HepG2 (cell line): ENCODE data around the gene CACNA1I. TPM values are rescaled to one million over a fixed set of nuclear protein-coding genes. Genes with fewer than 3 reads are reported as not detected.

Source experiments
- ATAC-seq: fragments of 200-7000 bp; cut with Tn5 transposase; 3 replicates; pipeline ENCODE4 v1.9.1; 2020; ENCODE audit warnings: mild to moderate bottlenecking, moderate library complexity
- BruUV-seq: library from RNA; stranded (reverse); fragments of 400-500 nt; replicated peaks from 2 replicates; lab custom pipeline; 2021; lab: Mats Ljungman, UMichigan
- CTCF ChIA-PET: fragments of 300-600 bp; formaldehyde crosslinking; extraction: SDS; loops from one replicate; lab custom pipeline; 2021; ENCODE audit warnings: low total read pairs, inconsistent platforms, low intra/inter-chr PET ratio; lab: Yijun Ruan, JAX
- POLR2A ChIA-PET: fragments of 350-600 bp; sonication (Branson Sonifier 250); formaldehyde crosslinking; loops from one replicate; lab custom pipeline; 2020; ENCODE audit warnings: antibody characterized with exemption, inconsistent platforms; lab: Yijun Ruan, JAX
- DNase-seq: peaks from one replicate; pipeline ENCODE4 v3.0.0-alpha.2; 2015; ENCODE audit warnings: low spot score
- FAIRE-seq: peaks from 3 replicates; lab custom pipeline; 2011; peaks lifted over from hg19 to GRCh38; lab: Jason Lieb, UNC
- H2AFZ ChIP-seq: one replicate; pipeline ENCODE4 v1.6.1; 2011; ENCODE audit warnings: low read length, inconsistent platforms
- H3K27ac ChIP-seq: fragments of 300-600 bp; 3 replicates; pipeline ENCODE4 v1.8.0; 2011; ENCODE audit warnings: mixed run types, mild to moderate bottlenecking, mixed read lengths, low read length, inconsistent platforms; ENCODE audit not compliant: insufficient read depth; ENCODE audit errors: extremely low read length
- H3K27me3 ChIP-seq, 2 experiments: fragments of 200-600 bp in 1 of 2; 2 replicates in 1 of 2; 3 replicates in 1 of 2; pipeline versions ENCODE4 v1.6.0 to v1.8.0; 2011; ENCODE audit warnings: low read length in 2 of 2, mild to moderate bottlenecking in 2 of 2, moderate library complexity in 2 of 2, inconsistent platforms in 1 of 2; ENCODE audit not compliant: insufficient read depth in 2 of 2, control insufficient read depth in 1 of 2
- H3K36me3 ChIP-seq, 2 experiments: fragments of 200-600 bp in 1 of 2; replicated peaks in 1 of 2; 2 replicates in 1 of 2; 3 replicates in 1 of 2; pipeline versions ENCODE4 v1.5.1 to v1.8.0; 2011; ENCODE audit warnings: low read length in 2 of 2, inconsistent platforms in 1 of 2; ENCODE audit not compliant: insufficient read depth in 2 of 2, control insufficient read depth in 1 of 2
- H3K4me1 ChIP-seq: 2 replicates; pipeline ENCODE4 v1.5.1; 2012; ENCODE audit warnings: low read length, inconsistent platforms; ENCODE audit not compliant: insufficient read depth
- H3K4me2 ChIP-seq: 2 replicates; pipeline ENCODE4 v1.6.0; 2011; ENCODE audit warnings: low read depth, low read length, inconsistent platforms
- H3K4me3 ChIP-seq, 3 experiments: fragments of 200-600 bp in 1 of 3; sonication (generic), shearing (Covaris generic) in 1 of 3; replicated peaks in 1 of 3; 2 replicates each; pipeline ENCODE4 v1.5.1; 2011 to 2016; ENCODE audit warnings: low read length in 3 of 3, inconsistent platforms in 2 of 3, low read depth in 2 of 3, mild to moderate bottlenecking in 2 of 3, control low read depth in 1 of 3, mixed read lengths in 1 of 3; ENCODE audit not compliant: insufficient read depth in 1 of 3
- H3K79me2 ChIP-seq: one replicate; pipeline ENCODE4 v1.6.1; 2011; ENCODE audit warnings: low read length, inconsistent platforms; ENCODE audit not compliant: insufficient read depth
- H3K9ac ChIP-seq: 2 replicates; pipeline ENCODE4 v1.6.0; 2011; ENCODE audit warnings: mild to moderate bottlenecking, low read depth, low read length, inconsistent platforms; ENCODE audit not compliant: insufficient read depth
- H3K9me3 ChIP-seq: 2 replicates; pipeline ENCODE4 v1.5.1; 2012; ENCODE audit warnings: mild to moderate bottlenecking, low read length
- H4K20me1 ChIP-seq: 2 replicates; pipeline ENCODE4 v1.6.0; 2011; ENCODE audit warnings: inconsistent platforms, mild to moderate bottlenecking, low read length, moderate library complexity; ENCODE audit not compliant: insufficient read depth
- ASH2L ChIP-seq: fragments of 300-600, 200-600 bp; sonication (generic); IDR thresholded peaks from 2 replicates; pipeline ENCODE4 v1.7.0; 2017; ENCODE audit warnings: low read depth, mild to moderate bottlenecking, moderate library complexity, mixed read lengths, low read length; ENCODE audit not compliant: insufficient read length
- ATF1 ChIP-seq: IDR thresholded peaks from 2 replicates; pipeline ENCODE4 v1.6.1; 2016; ENCODE audit warnings: mild to moderate bottlenecking, control low read depth
- BHLHE40 ChIP-seq: IDR thresholded peaks from 2 replicates; pipeline ENCODE4 v1.6.1; 2011; ENCODE audit warnings: low read length, improper control_type of control experiment
- HDAC2 ChIP-seq: sonication (generic); formaldehyde crosslinking; IDR thresholded peaks from 2 replicates; pipeline ENCODE4 v1.4.0; 2020; ENCODE audit warnings: missing genetic modification reagents
- KDM4B ChIP-seq: sonication (generic); formaldehyde crosslinking; IDR thresholded peaks from 2 replicates; pipeline ENCODE4 v1.4.0; 2020; ENCODE audit warnings: missing genetic modification reagents
- KLF11 ChIP-seq: IDR thresholded peaks from 2 replicates; pipeline ENCODE4 v1.6.1; 2016; ENCODE audit warnings: missing compliant biosample characterization
- MAFG ChIP-seq: sonication (generic); formaldehyde crosslinking; IDR thresholded peaks from 2 replicates; pipeline ENCODE4 v1.5.1; 2020; ENCODE audit warnings: mild to moderate bottlenecking, missing genetic modification reagents
- MED1 ChIP-seq: sonication (generic); formaldehyde crosslinking; IDR thresholded peaks from 2 replicates; pipeline ENCODE4 v1.4.0; 2020; ENCODE audit warnings: missing genetic modification reagents
- RBFOX2 ChIP-seq: fragments of 200-400 bp; formaldehyde crosslinking; IDR thresholded peaks from 2 replicates; pipeline ENCODE4 v1.6.1; 2017; ENCODE audit warnings: low read depth, mild to moderate bottlenecking, low read length
- ZC3H4 ChIP-seq: sonication (generic); formaldehyde crosslinking; IDR thresholded peaks from 2 replicates; pipeline ENCODE4 v1.4.0; 2020; ENCODE audit warnings: missing genetic modification reagents, borderline replicate concordance
- ZNF296 ChIP-seq: sonication (generic); formaldehyde crosslinking; conservative IDR thresholded peaks from 2 replicates; pipeline ENCODE4 v1.5.0; 2020; ENCODE audit warnings: mild to moderate bottlenecking, missing genetic modification reagents
- ZNF451 ChIP-seq: sonication (generic); formaldehyde crosslinking; IDR thresholded peaks from 2 replicates; pipeline ENCODE4 v1.5.0; 2020; ENCODE audit warnings: mild to moderate bottlenecking, missing genetic modification reagents
- ZNF891 ChIP-seq: sonication (generic); formaldehyde crosslinking; IDR thresholded peaks from 2 replicates; pipeline ENCODE4 v1.5.0; 2020; ENCODE audit warnings: mild to moderate bottlenecking, missing genetic modification reagents
- WGBS: methylation state at CpG from one replicate; pipeline ENCODE4 v1.1.6; 2017; ENCODE audit warnings: low lambda C conversion rate; 5-methylcytosine and 5-hydroxymethylcytosine counted together
- in situ Hi-C: cut with HindIII; loops from 2 replicates; pipeline ENCODE4 v1.10.0; 2017; ENCODE audit warnings: low pct_unique_long_range_greater_than_20kb; ENCODE audit not compliant: extremely low pct_ligation_motif_present
- intact Hi-C: fragments of 100-400 bp; cut with micrococcal nuclease; formaldehyde crosslinking; loops from one replicate; pipeline ENCODE4 v1.10.0; 2022; ENCODE audit not compliant: unreplicated experiment
- polyA plus RNA-seq, 8 experiments: library from polyadenylated mRNA; depleted of rRNA in 3 of 8; stranded (reverse) in 7 of 8; unstranded in 1 of 8; fragments of >200 nt; fragmentation: Illumina TruSeq in 4 of 8; extraction: Trizol in 4 of 8; gene quantifications; 2 replicates each; pipeline versions ENCODE4 v1.2.1 to v1.2.3, GENCODE V29; 2011 to 2016; ENCODE audit warnings: low read depth in 4 of 8, missing spikeins in 1 of 8, mixed read lengths in 1 of 8; ENCODE audit not compliant: insufficient read depth in 1 of 8
- total RNA-seq, 5 experiments: library from RNA; depleted of rRNA; stranded (reverse); fragments of >200 nt; fragmentation: Illumina TruSeq; extraction: Trizol; gene quantifications; 2 replicates each; pipeline ENCODE4 v1.2.3, GENCODE V29; 2016; ENCODE audit warnings: low read depth in 1 of 5
- TF ChIP-seq, protein P1 (sequence below): sonication (generic); formaldehyde crosslinking; conservative IDR thresholded peaks from 2 replicates; pipeline ENCODE4 v1.4.0; 2020; ENCODE audit warnings: missing genetic modification reagents
- TF ChIP-seq, protein P2 (sequence below): sonication (generic); formaldehyde crosslinking; IDR thresholded peaks from 2 replicates; pipeline ENCODE4 v1.8.1; 2022; ENCODE audit warnings: low read depth, mild to moderate bottlenecking, missing genetic modification reagents
- TF ChIP-seq, protein P3 (sequence below): IDR thresholded peaks from 2 replicates; pipeline ENCODE4 v1.6.1; 2018; ENCODE audit warnings: missing genetic modification reagents, mild to moderate bottlenecking, missing compliant biosample characterization
- TF ChIP-seq, protein P4 (sequence below): fragments of 450-650 bp; IDR thresholded peaks from 2 replicates; pipeline ENCODE4 v1.6.1; 2017

CACNA1I gene
- total and polyA plus RNA-seq, 2 of the 13 experiments (the other 11 are each of a cell fraction or from before 2014, with no cell fraction given) = not detected

DNA sequence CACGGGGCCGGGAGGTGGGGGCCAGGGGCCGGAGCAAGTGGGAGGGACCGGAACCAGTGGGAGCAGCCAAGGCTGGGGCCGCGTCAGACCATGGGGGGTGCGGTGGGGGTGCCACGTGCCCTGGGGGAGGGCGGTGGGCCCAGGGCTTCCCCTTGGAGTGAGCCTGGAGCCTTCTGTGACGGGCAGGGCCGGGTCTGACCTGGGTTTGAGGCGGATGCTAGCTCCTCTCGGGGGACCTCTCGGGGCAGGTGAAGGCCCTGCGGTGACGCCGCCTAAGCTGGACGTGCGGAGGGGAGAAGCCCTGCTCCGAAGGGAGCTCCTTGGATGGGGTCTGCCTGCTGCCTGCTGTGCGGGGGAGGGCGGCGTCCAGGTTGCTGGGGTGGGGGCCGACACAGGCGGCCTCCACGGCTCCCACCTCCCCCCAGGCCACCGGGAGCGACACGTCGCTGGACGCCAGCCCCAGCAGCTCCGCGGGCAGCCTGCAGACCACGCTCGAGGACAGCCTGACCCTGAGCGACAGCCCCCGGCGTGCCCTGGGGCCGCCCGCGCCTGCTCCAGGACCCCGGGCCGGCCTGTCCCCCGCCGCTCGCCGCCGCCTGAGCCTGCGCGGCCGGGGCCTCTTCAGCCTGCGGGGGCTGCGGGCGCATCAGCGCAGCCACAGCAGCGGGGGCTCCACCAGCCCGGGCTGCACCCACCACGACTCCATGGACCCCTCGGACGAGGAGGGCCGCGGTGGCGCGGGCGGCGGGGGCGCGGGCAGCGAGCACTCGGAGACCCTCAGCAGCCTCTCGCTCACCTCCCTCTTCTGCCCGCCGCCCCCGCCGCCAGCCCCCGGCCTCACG, 115.0 kb downstream of the CACNA1I start:
- no peaks in the 10 kb centered on the region for H3K9me3 ChIP-seq
- no peaks in the 10 kb centered on the region for H3K79me2 ChIP-seq
- ATAC-seq (no peak), DNase-seq (no peak), FAIRE-seq (no peak)
- H2AFZ ChIP-seq = no peak overlapping the region
- BruUV-seq = no TSS peak
- in situ Hi-C loops = no loop called here
- H3K36me3 ChIP-seq = no peaks in the 10 kb centered on the region
- H3K4me2 ChIP-seq = no peak overlapping the region
- POLR2A ChIA-PET = no interaction called here
- no peaks in the 10 kb centered on the region for H4K20me1 ChIP-seq
- H3K4me3 ChIP-seq = no peak overlapping the region
- H3K27me3 ChIP-seq = peaks cover 11 to 59% of the 10 kb centered on the region in 2 experiments
- 39% methylated on average over 12 of the region's 77 CpGs for WGBS
- H3K4me1 ChIP-seq = no peaks in the 10 kb centered on the region
- intact Hi-C loops = no loop called here
- no peak overlapping the region for H3K9ac ChIP-seq
- TF ChIP-seq ASH2L (no peak), KLF11 (CRISPR knock-in tag) (no peak), BHLHE40 (no peak), ZC3H4 (CRISPR knock-in tag) (no peak), MED1 (CRISPR knock-in tag) (no peak), ZNF891 (CRISPR knock-in tag) (no peak), RBFOX2 (no peak), HDAC2 (CRISPR knock-in tag) (no peak), KDM4B (CRISPR knock-in tag) (no peak), ZNF451 (CRISPR knock-in tag) (no peak), ZNF296 (CRISPR knock-in tag) (no peak), ATF1 (CRISPR knock-in tag) (no peak), MAFG (CRISPR knock-in tag) (no peak)
- TF ChIP-seq, protein P1, sequence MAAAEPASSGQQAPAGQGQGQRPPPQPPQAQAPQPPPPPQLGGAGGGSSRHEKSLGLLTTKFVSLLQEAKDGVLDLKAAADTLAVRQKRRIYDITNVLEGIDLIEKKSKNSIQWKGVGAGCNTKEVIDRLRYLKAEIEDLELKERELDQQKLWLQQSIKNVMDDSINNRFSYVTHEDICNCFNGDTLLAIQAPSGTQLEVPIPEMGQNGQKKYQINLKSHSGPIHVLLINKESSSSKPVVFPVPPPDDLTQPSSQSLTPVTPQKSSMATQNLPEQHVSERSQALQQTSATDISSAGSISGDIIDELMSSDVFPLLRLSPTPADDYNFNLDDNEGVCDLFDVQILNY = no peak
- TF ChIP-seq, protein P2, sequence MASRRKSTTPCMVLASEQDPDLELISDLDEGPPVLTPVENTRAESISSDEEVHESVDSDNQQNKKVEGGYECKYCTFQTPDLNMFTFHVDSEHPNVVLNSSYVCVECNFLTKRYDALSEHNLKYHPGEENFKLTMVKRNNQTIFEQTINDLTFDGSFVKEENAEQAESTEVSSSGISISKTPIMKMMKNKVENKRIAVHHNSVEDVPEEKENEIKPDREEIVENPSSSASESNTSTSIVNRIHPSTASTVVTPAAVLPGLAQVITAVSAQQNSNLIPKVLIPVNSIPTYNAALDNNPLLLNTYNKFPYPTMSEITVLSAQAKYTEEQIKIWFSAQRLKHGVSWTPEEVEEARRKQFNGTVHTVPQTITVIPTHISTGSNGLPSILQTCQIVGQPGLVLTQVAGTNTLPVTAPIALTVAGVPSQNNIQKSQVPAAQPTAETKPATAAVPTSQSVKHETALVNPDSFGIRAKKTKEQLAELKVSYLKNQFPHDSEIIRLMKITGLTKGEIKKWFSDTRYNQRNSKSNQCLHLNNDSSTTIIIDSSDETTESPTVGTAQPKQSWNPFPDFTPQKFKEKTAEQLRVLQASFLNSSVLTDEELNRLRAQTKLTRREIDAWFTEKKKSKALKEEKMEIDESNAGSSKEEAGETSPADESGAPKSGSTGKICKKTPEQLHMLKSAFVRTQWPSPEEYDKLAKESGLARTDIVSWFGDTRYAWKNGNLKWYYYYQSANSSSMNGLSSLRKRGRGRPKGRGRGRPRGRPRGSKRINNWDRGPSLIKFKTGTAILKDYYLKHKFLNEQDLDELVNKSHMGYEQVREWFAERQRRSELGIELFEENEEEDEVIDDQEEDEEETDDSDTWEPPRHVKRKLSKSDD (CRISPR knock-in tag) = no peak
- TF ChIP-seq, protein P3, sequence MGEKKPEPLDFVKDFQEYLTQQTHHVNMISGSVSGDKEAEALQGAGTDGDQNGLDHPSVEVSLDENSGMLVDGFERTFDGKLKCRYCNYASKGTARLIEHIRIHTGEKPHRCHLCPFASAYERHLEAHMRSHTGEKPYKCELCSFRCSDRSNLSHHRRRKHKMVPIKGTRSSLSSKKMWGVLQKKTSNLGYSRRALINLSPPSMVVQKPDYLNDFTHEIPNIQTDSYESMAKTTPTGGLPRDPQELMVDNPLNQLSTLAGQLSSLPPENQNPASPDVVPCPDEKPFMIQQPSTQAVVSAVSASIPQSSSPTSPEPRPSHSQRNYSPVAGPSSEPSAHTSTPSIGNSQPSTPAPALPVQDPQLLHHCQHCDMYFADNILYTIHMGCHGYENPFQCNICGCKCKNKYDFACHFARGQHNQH (CRISPR knock-in tag) = no peak
- TF ChIP-seq, protein P4, sequence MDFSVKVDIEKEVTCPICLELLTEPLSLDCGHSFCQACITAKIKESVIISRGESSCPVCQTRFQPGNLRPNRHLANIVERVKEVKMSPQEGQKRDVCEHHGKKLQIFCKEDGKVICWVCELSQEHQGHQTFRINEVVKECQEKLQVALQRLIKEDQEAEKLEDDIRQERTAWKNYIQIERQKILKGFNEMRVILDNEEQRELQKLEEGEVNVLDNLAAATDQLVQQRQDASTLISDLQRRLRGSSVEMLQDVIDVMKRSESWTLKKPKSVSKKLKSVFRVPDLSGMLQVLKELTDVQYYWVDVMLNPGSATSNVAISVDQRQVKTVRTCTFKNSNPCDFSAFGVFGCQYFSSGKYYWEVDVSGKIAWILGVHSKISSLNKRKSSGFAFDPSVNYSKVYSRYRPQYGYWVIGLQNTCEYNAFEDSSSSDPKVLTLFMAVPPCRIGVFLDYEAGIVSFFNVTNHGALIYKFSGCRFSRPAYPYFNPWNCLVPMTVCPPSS = no peak
- CTCF ChIA-PET = no interaction called here
- H3K27ac ChIP-seq = no peak overlapping the region
